Measurements from ENCODE around the gene NSUN2.

DNA sequence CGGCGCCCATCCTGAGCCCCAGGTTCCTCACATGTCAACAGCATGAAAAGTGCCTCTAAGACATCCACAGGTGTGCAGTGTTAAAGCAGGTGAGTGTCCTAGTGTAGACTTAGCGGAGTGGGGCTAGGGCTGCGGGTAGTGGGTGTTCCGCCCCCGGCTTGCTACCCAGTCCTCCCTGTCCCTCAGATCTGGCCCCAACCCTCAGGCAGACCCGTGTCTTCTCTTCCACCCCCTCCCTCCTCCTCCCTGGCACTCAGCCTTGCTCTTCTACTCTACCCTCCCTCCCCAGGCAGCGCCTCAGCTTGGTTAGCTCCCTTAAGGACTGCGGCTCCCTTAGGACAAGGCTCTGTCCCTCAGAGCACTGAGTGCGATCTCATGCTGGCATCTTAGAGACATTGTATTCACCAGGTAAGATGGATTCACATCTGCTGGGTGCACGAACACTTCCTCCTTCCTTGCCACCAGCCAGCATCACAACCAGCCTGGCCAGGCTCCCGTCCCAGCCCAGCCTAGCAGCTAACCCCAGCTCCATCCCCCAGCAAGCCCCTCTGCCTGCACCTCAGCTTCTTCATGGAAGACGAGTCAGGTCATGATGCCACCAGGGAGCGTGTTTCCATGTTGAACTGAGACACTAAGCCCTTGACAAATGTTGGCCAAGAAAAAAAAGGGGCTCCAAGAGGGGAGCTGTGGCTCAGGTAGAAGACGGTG lies 46.8 kb downstream of the NSUN2 start:
- TF ChIP-seq, protein P1, sequence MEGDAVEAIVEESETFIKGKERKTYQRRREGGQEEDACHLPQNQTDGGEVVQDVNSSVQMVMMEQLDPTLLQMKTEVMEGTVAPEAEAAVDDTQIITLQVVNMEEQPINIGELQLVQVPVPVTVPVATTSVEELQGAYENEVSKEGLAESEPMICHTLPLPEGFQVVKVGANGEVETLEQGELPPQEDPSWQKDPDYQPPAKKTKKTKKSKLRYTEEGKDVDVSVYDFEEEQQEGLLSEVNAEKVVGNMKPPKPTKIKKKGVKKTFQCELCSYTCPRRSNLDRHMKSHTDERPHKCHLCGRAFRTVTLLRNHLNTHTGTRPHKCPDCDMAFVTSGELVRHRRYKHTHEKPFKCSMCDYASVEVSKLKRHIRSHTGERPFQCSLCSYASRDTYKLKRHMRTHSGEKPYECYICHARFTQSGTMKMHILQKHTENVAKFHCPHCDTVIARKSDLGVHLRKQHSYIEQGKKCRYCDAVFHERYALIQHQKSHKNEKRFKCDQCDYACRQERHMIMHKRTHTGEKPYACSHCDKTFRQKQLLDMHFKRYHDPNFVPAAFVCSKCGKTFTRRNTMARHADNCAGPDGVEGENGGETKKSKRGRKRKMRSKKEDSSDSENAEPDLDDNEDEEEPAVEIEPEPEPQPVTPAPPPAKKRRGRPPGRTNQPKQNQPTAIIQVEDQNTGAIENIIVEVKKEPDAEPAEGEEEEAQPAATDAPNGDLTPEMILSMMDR (IDR thresholded peaks at IDR 0.05) = no peak
- no peak for TF ChIP-seq POLR2A (IDR thresholded peaks at IDR 0.05)

Measured in thyroid gland (tissue), 4 donors.